ENCODE data around the gene LETM1.
"Not testable (repeated sequence)": the region's sequence is repeated elsewhere in the genome, so short reads cannot be mapped to it uniquely, and the experiment has no call there.

DNA sequence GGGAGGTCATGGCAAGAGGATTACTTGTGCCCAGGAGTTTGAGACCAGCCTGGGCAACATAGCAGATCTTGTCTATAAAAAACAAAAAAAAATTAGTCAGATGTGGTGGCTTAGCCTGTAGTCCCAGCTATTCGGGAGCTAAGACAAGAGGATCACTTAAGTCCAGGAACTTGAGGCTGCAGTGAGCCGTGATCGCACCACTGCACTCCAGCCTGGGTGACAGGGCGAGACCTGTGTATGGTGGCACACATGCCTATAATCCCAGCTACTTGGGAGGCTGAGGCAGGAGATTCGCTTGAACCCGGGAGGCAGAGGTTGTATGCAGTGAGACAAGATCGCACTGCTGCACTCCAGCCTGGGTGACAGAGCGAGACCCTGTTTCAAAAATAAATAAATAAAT, 20.1 kb downstream of the LETM1 start:
- TF ChIP-seq, protein P1, sequence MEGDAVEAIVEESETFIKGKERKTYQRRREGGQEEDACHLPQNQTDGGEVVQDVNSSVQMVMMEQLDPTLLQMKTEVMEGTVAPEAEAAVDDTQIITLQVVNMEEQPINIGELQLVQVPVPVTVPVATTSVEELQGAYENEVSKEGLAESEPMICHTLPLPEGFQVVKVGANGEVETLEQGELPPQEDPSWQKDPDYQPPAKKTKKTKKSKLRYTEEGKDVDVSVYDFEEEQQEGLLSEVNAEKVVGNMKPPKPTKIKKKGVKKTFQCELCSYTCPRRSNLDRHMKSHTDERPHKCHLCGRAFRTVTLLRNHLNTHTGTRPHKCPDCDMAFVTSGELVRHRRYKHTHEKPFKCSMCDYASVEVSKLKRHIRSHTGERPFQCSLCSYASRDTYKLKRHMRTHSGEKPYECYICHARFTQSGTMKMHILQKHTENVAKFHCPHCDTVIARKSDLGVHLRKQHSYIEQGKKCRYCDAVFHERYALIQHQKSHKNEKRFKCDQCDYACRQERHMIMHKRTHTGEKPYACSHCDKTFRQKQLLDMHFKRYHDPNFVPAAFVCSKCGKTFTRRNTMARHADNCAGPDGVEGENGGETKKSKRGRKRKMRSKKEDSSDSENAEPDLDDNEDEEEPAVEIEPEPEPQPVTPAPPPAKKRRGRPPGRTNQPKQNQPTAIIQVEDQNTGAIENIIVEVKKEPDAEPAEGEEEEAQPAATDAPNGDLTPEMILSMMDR (IDR thresholded peaks at IDR 0.05 in 8 of 11, conservative IDR thresholded peaks at IDR 0.05 in 3 of 11): not testable (repeated sequence)
- not testable (repeated sequence) for TF ChIP-seq POLR2AphosphoS5 (IDR thresholded peaks at IDR 0.05)
